AG09309 (cell line): ENCODE measurements around the gene PRPF31.

ENCODE experiments used
- DNase-seq: peaks from one replicate; pipeline ENCODE4 v3.0.0-alpha.2; 2010; ENCODE audit warnings: low read depth
- H3K4me3 ChIP-seq: 2 replicates; pipeline ENCODE4 v1.5.1; 2011; ENCODE audit warnings: mild to moderate bottlenecking, low read depth, low read length, moderate library complexity; ENCODE audit not compliant: control insufficient read depth
- TF ChIP-seq, protein P1 (sequence below): IDR thresholded peaks from 2 replicates; pipeline ENCODE4 v1.5.1; 2011; ENCODE audit warnings: mild to moderate bottlenecking, low read depth, low read length, inconsistent platforms; ENCODE audit not compliant: insufficient read depth, control insufficient read depth; ENCODE audit errors: missing control alignments

The PRPF31 gene

DNA sequence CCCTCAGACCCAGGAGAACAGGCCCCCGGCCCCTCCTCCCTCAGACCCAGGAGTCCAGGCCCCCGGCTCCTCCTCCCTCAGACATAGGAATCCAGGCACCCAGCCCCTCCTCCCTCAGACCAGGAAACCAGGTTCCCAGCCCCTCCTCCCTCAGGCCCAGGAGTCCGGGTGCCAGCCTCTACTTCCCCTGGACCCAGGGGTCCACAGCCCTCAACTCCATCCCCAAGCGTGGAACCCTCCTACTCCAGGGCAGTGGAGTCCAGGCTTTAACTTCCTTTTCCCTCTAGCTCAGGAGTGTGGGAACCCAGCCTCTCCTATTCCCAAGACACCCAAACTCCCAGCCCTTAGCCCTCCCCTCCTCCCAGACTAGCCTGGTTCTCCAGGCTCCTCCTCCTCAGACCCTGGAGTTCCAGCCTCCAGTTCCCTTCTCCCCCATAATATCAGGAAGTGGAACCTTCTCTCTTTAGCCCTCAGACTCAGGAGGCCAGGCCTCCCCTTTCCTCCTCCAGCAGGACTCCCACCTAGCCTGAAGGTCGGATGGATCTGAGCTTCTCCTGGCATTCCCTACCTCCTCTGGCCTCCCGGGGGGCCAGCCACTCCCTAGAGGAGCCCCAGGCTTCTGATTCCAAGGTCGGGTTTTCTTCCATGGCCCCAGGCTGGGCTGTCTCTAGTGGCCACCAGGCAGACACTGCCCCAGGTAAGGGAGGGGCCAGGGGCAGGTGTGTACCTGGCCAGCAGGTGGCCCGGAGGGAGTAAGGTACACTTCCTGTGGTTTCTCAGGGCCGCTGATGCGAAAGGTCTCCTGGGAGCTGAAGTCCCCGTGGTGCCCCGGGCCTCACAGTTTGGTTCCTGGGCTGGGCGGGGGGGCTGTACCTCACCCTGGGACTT is 57.2 kb downstream of the PRPF31 start, which contains the start of gene TMC4:
Gene TMC4 (minus strand): TSS at position 690 of the 888 bp plus-strand sequence. CDS start 43 bp downstream, at position 647.
- DNase-seq = no peak
- no peak within 1 kb of the TSS for H3K4me3 ChIP-seq
- TF ChIP-seq, protein P1, sequence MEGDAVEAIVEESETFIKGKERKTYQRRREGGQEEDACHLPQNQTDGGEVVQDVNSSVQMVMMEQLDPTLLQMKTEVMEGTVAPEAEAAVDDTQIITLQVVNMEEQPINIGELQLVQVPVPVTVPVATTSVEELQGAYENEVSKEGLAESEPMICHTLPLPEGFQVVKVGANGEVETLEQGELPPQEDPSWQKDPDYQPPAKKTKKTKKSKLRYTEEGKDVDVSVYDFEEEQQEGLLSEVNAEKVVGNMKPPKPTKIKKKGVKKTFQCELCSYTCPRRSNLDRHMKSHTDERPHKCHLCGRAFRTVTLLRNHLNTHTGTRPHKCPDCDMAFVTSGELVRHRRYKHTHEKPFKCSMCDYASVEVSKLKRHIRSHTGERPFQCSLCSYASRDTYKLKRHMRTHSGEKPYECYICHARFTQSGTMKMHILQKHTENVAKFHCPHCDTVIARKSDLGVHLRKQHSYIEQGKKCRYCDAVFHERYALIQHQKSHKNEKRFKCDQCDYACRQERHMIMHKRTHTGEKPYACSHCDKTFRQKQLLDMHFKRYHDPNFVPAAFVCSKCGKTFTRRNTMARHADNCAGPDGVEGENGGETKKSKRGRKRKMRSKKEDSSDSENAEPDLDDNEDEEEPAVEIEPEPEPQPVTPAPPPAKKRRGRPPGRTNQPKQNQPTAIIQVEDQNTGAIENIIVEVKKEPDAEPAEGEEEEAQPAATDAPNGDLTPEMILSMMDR = no peak

DNA sequence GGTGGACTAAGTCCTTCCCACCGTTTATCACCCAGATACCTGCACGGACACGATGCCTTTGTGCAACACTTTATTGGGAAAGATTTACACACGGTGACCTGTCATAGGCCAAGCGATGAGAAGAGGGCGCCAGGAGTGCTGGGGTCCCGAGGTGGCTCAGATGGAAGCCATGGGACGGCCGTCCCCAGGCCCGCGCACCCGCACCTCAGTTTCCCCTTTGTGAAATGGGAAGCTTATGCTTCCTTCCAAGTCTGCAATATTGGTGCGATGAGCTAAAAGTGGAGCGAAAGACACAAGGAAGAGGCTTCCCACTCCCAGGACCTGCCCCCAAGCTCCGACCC is 57.8 kb downstream of the PRPF31 start:
- no peak for DNase-seq
- TF ChIP-seq, protein P1 = no peak
- H3K4me3 ChIP-seq = no peak overlapping the region

DNA sequence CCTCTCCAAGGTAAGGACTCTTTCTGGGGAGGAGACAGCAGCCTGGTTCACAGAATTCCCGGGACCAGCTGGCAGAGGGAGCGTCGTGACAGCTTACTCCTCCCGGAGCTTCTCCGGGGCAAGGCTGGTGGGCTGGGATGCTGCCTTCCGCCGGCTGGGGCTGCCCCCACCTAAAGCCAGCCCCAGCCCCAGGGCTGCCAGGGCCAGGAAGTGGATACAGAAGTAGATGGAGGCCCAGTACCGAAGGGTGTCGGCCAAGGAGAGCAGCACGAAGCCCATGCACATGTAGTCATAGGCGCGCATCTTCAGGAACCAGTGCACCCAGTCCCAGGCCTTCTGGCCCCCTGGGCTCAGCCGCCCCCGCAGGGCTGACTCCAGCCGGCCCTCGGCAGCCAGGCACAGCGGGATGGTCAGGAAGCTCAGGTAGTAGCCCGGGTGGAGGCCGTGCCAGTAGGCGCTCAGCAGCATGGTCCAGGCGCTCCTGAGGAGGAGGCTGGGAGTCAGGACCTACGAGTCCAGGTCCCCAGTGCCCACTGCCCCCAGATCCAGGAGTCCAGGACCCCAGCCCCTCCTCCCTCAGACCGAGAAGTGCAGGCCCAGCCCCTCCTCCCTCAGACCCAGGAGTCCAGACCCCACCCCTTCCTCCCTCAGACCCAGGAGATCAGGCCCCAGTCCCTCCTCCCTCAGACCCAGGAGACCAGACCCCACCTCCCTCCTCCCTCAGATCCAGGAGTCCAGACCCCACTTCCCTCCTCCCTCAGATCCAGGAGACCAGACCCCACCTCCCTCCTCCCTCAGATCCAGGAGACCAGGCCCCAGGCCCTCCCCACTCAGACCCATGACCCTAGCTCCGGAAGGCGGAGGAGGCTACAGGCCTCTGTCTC is 58.6 kb downstream of the PRPF31 start:
- TF ChIP-seq, protein P1 = no peak
- no peak overlapping the region for H3K4me3 ChIP-seq
- DNase-seq = no peak

DNA sequence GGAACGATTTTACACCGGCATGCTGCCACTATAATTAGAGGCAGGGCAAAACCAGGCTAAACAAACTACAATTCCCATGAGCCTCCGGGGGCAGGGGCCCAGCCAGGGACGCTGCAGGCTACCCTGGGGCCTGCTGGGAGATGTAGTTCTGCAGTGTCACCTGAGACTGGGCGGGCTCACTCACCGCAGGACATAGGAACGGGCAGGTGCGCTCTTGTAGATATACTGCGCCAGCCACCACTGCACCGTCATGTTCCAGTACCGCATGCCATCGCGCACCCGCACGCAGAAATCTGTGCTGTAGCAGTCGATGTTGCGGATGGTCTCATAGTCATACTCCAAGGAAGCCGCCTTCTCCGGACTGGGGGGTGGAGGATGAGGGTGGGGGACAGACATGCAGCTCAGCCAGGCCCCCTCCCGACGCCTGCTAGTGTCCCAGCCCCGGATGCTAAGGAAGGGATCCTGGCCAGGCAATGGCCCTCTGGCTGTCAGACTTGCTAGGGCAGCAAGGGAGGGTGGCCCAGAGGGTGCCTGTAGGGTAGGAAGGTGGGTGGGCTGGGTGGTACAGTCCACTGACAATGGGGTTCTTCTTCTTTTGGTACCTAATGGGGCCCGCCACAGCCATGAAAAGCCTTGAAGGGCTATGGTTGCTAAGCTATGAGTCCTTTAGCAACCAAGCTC is 63.2 kb downstream of the PRPF31 start:
- TF ChIP-seq, protein P1 = no peak
- H3K4me3 ChIP-seq = no peak overlapping the region

DNA sequence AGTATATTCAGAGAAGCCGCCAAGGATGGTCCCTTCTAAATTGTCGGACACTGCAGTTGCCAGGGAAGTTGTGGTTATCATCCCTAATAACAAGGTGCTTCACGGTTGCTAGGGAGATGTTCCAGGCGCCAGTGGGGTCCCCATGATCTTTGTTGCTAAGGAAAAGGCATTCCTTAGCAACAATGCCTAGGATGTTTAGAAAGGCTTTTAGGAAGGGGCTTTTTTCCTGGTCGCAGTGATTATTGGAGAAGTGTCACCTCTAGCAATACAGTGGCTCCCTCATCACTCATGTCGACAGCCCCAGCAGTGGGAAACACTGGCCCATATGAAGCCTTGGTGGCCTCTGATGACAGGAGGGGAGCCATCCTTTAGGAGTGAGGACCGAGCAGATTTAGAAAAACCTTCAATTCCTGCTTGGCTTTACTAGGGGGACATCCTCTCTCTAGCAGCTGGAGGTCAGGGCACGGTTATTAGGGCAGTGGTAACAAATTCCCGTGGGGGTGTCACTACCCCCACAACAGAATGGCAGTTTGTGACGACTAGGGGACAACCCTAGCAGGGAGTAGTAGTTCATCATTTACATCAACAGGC is 63.8 kb downstream of the PRPF31 start:
- H3K4me3 ChIP-seq = no peak overlapping the region
- TF ChIP-seq, protein P1 = no peak
- DNase-seq = no peak

More for the DNA sequence above, 63.2 kb downstream of the PRPF31 start:
- DNase-seq = no peak
